GM11168 (cell line): ENCODE measurements around the gene HNRNPM.

Experiments used
- in situ Hi-C: fragments of 300-500 bp; cut with MboI; formaldehyde crosslinking; loops from one replicate; pipeline ENCODE4 v1.12.0; 2022; ENCODE audit warnings: low sequenced_read_pairs; ENCODE audit not compliant: unreplicated experiment

Gene HNRNPM

GRCh38 chr19:8481616-8482015 lies 36.8 kb downstream of the HNRNPM start:
- in situ Hi-C loops: no loop called here

GRCh38 chr19:8482696-8483095 lies 37.9 kb downstream of the HNRNPM start:
- in situ Hi-C loops: no loop called here

- in situ Hi-C loops: no loop called here
Measured at GRCh38 chr19:8483165-8483564, 38.4 kb downstream of the HNRNPM start.

GRCh38 chr19:8484331-8484894 lies 39.6 kb downstream of the HNRNPM start:
- in situ Hi-C loops: no loop called here

GRCh38 chr19:8485561-8486371 lies 41.0 kb downstream of the HNRNPM start:
- in situ Hi-C loops: no loop called here

- in situ Hi-C loops: no loop called here
Measured at GRCh38 chr19:8486661-8487136, 41.9 kb downstream of the HNRNPM start.

- in situ Hi-C loops: no loop called here
Measured at GRCh38 chr19:8487137-8487851, 42.5 kb downstream of the HNRNPM start.

GRCh38 chr19:8488365-8488764 lies 43.6 kb downstream of the HNRNPM start:
- in situ Hi-C loops: no loop called here

- in situ Hi-C loops: no loop called here
Measured at GRCh38 chr19:8489561-8490394, 45.0 kb downstream of the HNRNPM start.

GRCh38 chr19:8490395-8490760 lies 45.6 kb downstream of the HNRNPM start:
- in situ Hi-C loops: no loop called here

- in situ Hi-C loops: no loop called here
Measured at GRCh38 chr19:8490873-8491272, 46.1 kb downstream of the HNRNPM start.

- in situ Hi-C loops: no loop called here
Measured at GRCh38 chr19:8491574-8491973, 46.8 kb downstream of the HNRNPM start.

GRCh38 chr19:8494158-8494557 lies 49.4 kb downstream of the HNRNPM start:
- in situ Hi-C loops: no loop called here

GRCh38 chr19:8498295-8498694 lies 53.5 kb downstream of the HNRNPM start:
- in situ Hi-C loops: no loop called here

- in situ Hi-C loops: no loop called here
Measured at GRCh38 chr19:8499048-8499833, 54.5 kb downstream of the HNRNPM start.

- in situ Hi-C loops: loop anchor here (10.0 kb wide), 1 partner anchor 85 kb away; the partner anchor contains the start of gene MARCHF2
Measured at GRCh38 chr19:8500158-8500557, 55.4 kb downstream of the HNRNPM start.

- in situ Hi-C loops: loop anchor here (10.0 kb wide), 1 partner anchor 87 kb away; the partner anchor contains the start of gene MARCHF2
Measured at GRCh38 chr19:8501516-8501915, 56.7 kb downstream of the HNRNPM start.

- in situ Hi-C loops: loop anchor here (10.0 kb wide), 1 partner anchor 87 kb away; the partner anchor contains the start of gene MARCHF2
Measured at GRCh38 chr19:8501981-8502380, 57.2 kb downstream of the HNRNPM start.

GRCh38 chr19:8503510-8503909 lies 58.7 kb downstream of the HNRNPM start:
- in situ Hi-C loops: loop anchor here (10.0 kb wide), 1 partner anchor 89 kb away; the partner anchor contains the start of gene MARCHF2
